OCI-LY7 (cell line): ENCODE results near the gene TRMT44. TPM values are rescaled to one million over a fixed set of nuclear protein-coding genes. Genes with fewer than 3 reads are reported as not detected.
"Not testable (repeated sequence)": the region's sequence is repeated elsewhere in the genome, so short reads cannot be mapped to it uniquely, and the experiment has no call there.

ENCODE experiments used
- BruUV-seq: library from RNA; stranded (reverse); fragments of 400-500 nt; replicated peaks from 2 replicates; lab custom pipeline; 2021; lab: Mats Ljungman, UMichigan
- CTCF ChIA-PET: fragments of 300-600 bp; sonication (Branson Sonifier 250); formaldehyde crosslinking; loops from one replicate; lab custom pipeline; 2022; ENCODE audit warnings: antibody characterized with exemption; ENCODE audit not compliant: unreplicated experiment; lab: Charles Lee
- POLR2A ChIA-PET: fragments of 300-600 bp; sonication (Branson Sonifier 250); formaldehyde crosslinking; loops from one replicate; lab custom pipeline; 2022; ENCODE audit warnings: antibody characterized with exemption; lab: Charles Lee
- DNase-seq: peaks from one replicate; pipeline ENCODE4 v3.0.0-alpha.2; 2015; ENCODE audit warnings: low spot score
- H2AFZ ChIP-seq: fragments of 200-600 bp; sonication (generic), shearing (Covaris generic); 2 replicates; pipeline ENCODE4 v1.6.1; 2014; ENCODE audit warnings: mild to moderate bottlenecking, antibody characterized with exemption, low read length, moderate library complexity
- H3K27ac ChIP-seq: fragments of 200-600 bp; sonication (generic); 2 replicates; pipeline ENCODE4 v1.5.1; 2014; ENCODE audit warnings: mixed run types, low read depth, mild to moderate bottlenecking, moderate library complexity, low read length, inconsistent platforms; ENCODE audit not compliant: poor library complexity, severe bottlenecking
- H3K36me3 ChIP-seq: fragments of 200-600 bp; sonication (generic); 2 replicates; pipeline ENCODE4 v1.6.1; 2014; ENCODE audit warnings: mild to moderate bottlenecking, antibody characterized with exemption, low read length, moderate library complexity, mixed read lengths; ENCODE audit not compliant: insufficient read depth
- H3K4me1 ChIP-seq: fragments of 200-600 bp; sonication (generic); 2 replicates; pipeline ENCODE4 v1.5.1; 2014; ENCODE audit warnings: mild to moderate bottlenecking, low read length; ENCODE audit not compliant: insufficient read depth, poor library complexity, severe bottlenecking
- H3K4me2 ChIP-seq: fragments of 200-600 bp; sonication (generic); 2 replicates; pipeline ENCODE4 v1.6.1; 2014; ENCODE audit warnings: mild to moderate bottlenecking, low read length
- H3K4me3 ChIP-seq: fragments of 200-600 bp; sonication (generic); 2 replicates; pipeline ENCODE4 v1.5.1; 2014; ENCODE audit warnings: mild to moderate bottlenecking, low read depth, low read length; ENCODE audit not compliant: poor library complexity, severe bottlenecking
- H3K79me2 ChIP-seq: fragments of 200-600 bp; sonication (generic); 2 replicates; pipeline ENCODE4 v1.6.1; 2016; ENCODE audit warnings: low read depth, mild to moderate bottlenecking, low read length, moderate library complexity, mixed read lengths; ENCODE audit not compliant: insufficient read depth
- H3K9me2 ChIP-seq: fragments of 200-600 bp; sonication (generic); 2 replicates; pipeline ENCODE4 v1.6.1; 2016; ENCODE audit warnings: mild to moderate bottlenecking, low read length, mixed read lengths; ENCODE audit not compliant: insufficient read depth
- H3K9me3 ChIP-seq: fragments of 200-600 bp; sonication (generic); 2 replicates; pipeline ENCODE4 v1.6.1; 2014; ENCODE audit warnings: mild to moderate bottlenecking, mixed run types, low read length, mixed read lengths
- H4K20me1 ChIP-seq: fragments of 200-600 bp; sonication (generic); 2 replicates; pipeline ENCODE4 v1.6.1; 2014; ENCODE audit warnings: mild to moderate bottlenecking, antibody characterized with exemption, low read length, moderate library complexity, mixed read lengths; ENCODE audit not compliant: insufficient read depth
- EZH2phosphoT487 ChIP-seq: fragments of 200-600 bp; sonication (generic); IDR thresholded peaks from 2 replicates; pipeline ENCODE4 v1.6.1; 2018; ENCODE audit warnings: low read depth, borderline replicate concordance, mild to moderate bottlenecking, mixed run types, antibody characterized with exemption, low read length, moderate library complexity, mixed read lengths
- intact Hi-C: fragments of 100-400 bp; cut with micrococcal nuclease; formaldehyde crosslinking; loops from one replicate; pipeline ENCODE4 v1.10.0; 2022; ENCODE audit not compliant: unreplicated experiment
- total RNA-seq, 2 experiments: library from RNA; depleted of rRNA in 1 of 2; stranded (reverse); fragments of >200 nt in 1 of 2; shearing (Covaris generic) in 1 of 2; gene quantifications; 2 replicates each; pipeline ENCODE4 v1.2.3, GENCODE V29; 2014 to 2022
- TF ChIP-seq, protein P1 (sequence below): fragments of 200-600 bp; sonication (generic); conservative IDR thresholded peaks from 2 replicates; pipeline ENCODE4 v1.5.1; 2014; ENCODE audit warnings: mild to moderate bottlenecking, antibody characterized with exemption, low read length, moderate library complexity, mixed read lengths

The TRMT44 gene
- total RNA-seq, 2 experiments from 2014 or later = 23.0 to 28.3 TPM

DNA sequence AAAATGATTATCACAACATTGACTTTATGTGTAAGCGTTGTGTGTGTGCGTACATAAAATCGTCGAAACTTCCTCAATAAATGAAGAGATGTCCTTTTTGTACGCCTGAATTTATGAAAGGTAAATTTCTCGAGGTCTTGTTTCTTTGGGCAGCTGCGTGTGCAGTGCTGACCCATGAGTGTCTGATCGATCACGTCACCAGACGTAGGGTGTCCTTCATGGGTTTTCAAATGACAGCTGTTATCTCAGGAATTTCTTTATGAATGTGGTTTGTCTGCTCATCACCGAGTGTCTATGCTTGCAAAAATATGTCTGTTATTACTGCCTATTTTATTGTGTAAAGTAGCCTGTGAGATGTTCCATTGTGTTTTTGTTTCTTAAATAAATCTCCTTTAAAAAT lies 71.9 kb downstream of the TRMT44 start:
- BruUV-seq = no TSS peak

GRCh38 chr4:8513080-8513479 lies 72.5 kb downstream of the TRMT44 start:
- H3K27ac ChIP-seq, intact Hi-C loops, POLR2A ChIA-PET, H2AFZ ChIP-seq, H4K20me1 ChIP-seq, BruUV-seq, CTCF ChIA-PET, DNase-seq, H3K4me1 ChIP-seq, H3K9me2 ChIP-seq, H3K79me2 ChIP-seq, H3K4me3 ChIP-seq, H3K36me3 ChIP-seq, H3K4me2 ChIP-seq, H3K9me3 ChIP-seq: not testable (repeated sequence)

More for the DNA sequence above, 71.9 kb downstream of the TRMT44 start:
- H3K36me3 ChIP-seq = no peaks in the 10 kb centered on the region
- H2AFZ ChIP-seq = no peak overlapping the region
- H4K20me1 ChIP-seq = no peaks in the 10 kb centered on the region
- H3K4me3 ChIP-seq = no peak overlapping the region
- H3K27ac ChIP-seq = no peak overlapping the region
- TF ChIP-seq, protein P1, sequence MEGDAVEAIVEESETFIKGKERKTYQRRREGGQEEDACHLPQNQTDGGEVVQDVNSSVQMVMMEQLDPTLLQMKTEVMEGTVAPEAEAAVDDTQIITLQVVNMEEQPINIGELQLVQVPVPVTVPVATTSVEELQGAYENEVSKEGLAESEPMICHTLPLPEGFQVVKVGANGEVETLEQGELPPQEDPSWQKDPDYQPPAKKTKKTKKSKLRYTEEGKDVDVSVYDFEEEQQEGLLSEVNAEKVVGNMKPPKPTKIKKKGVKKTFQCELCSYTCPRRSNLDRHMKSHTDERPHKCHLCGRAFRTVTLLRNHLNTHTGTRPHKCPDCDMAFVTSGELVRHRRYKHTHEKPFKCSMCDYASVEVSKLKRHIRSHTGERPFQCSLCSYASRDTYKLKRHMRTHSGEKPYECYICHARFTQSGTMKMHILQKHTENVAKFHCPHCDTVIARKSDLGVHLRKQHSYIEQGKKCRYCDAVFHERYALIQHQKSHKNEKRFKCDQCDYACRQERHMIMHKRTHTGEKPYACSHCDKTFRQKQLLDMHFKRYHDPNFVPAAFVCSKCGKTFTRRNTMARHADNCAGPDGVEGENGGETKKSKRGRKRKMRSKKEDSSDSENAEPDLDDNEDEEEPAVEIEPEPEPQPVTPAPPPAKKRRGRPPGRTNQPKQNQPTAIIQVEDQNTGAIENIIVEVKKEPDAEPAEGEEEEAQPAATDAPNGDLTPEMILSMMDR = no peak
- TF ChIP-seq EZH2phosphoT487 = no peak
- ChIA-PET POLR2A (no interaction called here), CTCF (no interaction called here)
- intact Hi-C loops = no loop called here
- DNase-seq = no peak
- H3K79me2 ChIP-seq = no peaks in the 10 kb centered on the region
- no peaks in the 10 kb centered on the region for H3K9me2 ChIP-seq
- no peaks in the 10 kb centered on the region for H3K9me3 ChIP-seq
- H3K4me1 ChIP-seq = no peaks in the 10 kb centered on the region
- no peak overlapping the region for H3K4me2 ChIP-seq

DNA sequence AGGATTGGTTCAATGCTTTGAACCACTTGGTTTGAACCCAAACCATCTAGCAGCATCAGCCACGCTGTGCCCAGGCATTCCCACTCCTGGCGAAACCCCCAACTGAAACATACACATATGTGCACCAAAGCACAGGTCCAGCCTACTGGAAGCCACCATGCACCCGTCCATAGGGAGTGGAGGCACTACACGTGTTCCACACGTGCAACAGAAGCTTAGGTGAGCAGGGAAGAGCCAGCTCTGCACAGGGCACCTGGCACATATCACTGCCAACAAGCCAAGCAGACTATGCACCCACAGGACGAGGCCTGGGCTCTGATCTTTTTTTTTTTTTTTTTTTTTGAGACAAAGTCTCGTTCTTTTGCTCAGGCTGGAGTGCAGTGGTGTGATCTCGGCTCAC lies 73.4 kb downstream of the TRMT44 start:
- Histone ChIP-seq H3K36me3 (no peaks in the 10 kb centered on the region), H2AFZ (no peak overlapping the region), H3K27ac (no peak overlapping the region), H3K4me3 (no peak overlapping the region), H3K79me2 (no peaks in the 10 kb centered on the region), H4K20me1 (no peaks in the 10 kb centered on the region), H3K4me1 (no peaks in the 10 kb centered on the region), H3K9me2 (no peaks in the 10 kb centered on the region), H3K4me2 (no peak overlapping the region), H3K9me3 (no peaks in the 10 kb centered on the region)
- TF ChIP-seq, protein P1 = no peak
- TF ChIP-seq EZH2phosphoT487 = no peak
- ChIA-PET POLR2A (interaction anchor here (0.5 kb wide), 1 partner anchor 55 kb away, joined by 3 read pairs; no protein-coding TSS in a partner anchor), CTCF (no interaction called here)
- DNase-seq = no peak
- intact Hi-C loops = no loop called here
- BruUV-seq = no TSS peak
